Right ventricle myocardium superior (tissue), 1 donor: ENCODE measurements around the gene SGCD. TPM values are rescaled to one million over a fixed set of nuclear protein-coding genes. Genes with fewer than 3 reads are reported as not detected.
A peak's percentile ranks its signal among the peaks of the same experiment; 100 is the strongest.

Experiments used
- ATAC-seq: fragments of 200-7000 bp; cut with Tn5 transposase; one replicate; pipeline ENCODE4 v1.9.1; 2020; ENCODE audit warnings: mild to moderate bottlenecking; ENCODE audit not compliant: poor library complexity
- DNase-seq: peaks from one replicate; pipeline ENCODE4 v3.0.0-alpha.2; 2020
- intact Hi-C: fragments of 100-400 bp; cut with DNase I; formaldehyde crosslinking; loops from one replicate; pipeline ENCODE4 v1.11.2; 2022
- total RNA-seq: library from RNA; stranded (reverse); fragmentation: NEBNext Ultra II Directional; extraction: Animal tissue kit (Norgen Biotek cat#: 25700); gene quantifications from one replicate; pipeline ENCODE4 v1.2.1, GENCODE V29; 2021
- donor health status: DM: no; HTN: yes; CAD: no; lungs with severe emphysema.

The SGCD gene
- total RNA-seq, 1 donor from 2014 or later = 81.5 TPM

DNA sequence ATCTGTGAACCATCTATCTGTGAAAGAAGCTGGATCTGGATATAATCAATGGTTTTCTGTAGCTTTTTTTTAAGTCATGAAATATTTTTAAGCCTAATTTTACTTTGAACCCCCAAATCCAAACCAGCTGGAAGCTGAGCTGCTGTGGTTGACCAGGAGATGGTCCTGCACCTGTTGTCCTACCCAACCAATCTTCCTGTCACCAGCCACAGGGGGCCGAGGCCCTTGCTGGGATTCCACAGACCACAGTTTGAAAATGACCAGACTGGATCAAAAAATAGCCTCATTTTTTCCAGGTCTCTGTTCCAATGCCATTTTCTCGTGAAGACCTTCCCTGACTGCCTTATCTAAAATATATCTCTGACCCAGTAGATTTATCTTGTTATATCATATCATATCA lies 200.6 kb downstream of the SGCD start:
- intact Hi-C loops = no loop called here
- no peak for DNase-seq
- no peak for ATAC-seq

DNA sequence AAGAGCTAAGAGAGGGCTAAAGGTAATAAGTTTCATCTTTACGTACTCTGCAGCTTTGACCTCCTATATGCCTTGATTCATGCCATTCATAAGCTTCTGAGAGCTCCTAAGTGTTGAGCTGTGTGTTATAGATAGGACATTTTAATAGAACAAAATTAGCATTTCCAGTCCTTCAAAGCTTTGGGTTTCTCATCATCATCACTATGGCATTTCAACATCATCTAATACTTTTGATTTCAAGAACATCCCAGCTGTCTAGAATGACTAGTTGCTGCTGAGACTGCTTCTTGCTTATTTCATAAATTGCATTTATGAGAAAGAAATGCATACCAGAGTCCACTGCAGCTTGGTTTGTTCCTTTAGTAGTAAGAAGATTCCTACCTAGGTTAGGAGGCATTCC lies 201.7 kb downstream of the SGCD start:
- intact Hi-C loops = no loop called here
- no peak for DNase-seq
- no peak for ATAC-seq

DNA sequence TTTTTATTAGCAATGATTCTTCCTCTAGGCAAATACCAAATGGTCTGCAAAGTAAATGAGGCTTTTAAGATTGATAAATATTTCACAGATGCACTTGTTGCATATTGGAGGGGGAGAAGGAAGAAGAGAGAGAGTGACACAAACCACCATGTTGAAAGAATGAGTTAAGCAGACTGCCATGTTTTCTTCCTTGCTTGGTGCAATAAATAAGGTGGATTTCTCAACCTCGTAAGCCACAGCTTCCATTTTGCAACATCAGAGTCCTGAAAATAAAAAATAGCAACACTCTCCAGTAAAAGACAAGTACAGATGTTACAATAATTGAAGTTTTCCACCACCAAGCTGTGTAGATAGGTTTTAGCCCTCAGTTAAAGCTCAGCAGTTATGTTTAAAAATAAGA lies 202.9 kb downstream of the SGCD start:
- ATAC-seq (no peak), DNase-seq (no peak)
- intact Hi-C loops = no loop called here

DNA sequence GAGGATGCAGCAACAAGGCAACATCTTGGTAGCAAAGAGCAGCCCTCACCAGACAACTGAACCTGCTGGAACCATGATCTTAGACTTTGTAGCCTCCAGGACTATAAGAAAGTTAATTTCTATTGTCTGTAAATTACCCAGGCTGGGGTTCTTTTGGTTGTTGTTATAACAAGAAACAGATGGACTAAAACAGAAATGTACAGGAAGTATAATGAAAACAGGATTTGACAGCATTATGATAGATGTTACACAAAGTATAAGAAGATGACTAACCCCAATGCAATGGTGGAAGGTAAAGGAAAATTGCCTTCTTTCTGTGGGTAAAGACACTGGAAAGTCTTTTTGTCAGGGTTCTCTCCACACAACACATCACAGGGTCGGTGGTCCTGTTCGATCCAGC lies 204.2 kb downstream of the SGCD start:
- intact Hi-C loops = no loop called here
- DNase-seq = no peak
- ATAC-seq = no peak

DNA sequence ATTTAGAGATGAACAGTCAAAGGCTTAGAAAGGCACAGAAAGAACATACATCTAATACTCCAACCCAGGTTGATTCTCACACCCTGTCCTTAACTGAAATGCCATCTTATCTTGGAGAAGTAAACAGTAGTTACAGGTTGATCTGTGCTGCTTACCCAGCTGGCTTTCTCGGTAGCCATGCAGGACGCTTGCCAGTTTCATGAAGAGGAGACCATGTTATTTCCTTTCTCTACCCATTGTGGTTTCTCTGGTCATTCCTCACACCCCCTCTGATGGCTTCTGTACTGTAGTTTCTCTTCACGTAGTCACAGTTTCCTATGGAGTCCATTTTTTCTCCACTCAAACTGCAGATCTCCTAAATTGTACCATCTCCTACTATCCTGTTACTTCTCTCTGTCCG lies 206.0 kb downstream of the SGCD start:
- no peak for DNase-seq
- intact Hi-C loops = no loop called here
- no peak for ATAC-seq

DNA sequence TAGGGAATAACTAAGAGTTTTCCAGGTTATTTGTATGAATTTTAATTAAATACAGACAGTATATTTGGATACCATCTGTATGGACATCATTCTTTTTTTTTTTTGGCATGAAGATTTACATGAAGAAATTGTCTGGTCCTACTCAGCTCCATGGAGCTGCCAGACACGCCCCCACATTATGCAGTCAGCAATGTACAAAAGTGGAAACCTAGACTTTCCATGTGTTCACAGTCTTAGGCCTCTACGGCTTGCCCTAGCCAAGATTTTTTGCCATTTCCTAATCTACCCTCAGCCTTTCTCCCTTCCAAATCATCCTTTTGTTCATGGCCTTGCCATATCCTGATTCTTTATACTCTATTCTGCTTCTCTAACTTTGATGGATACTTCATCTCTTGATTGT lies 207.1 kb downstream of the SGCD start:
- DNase-seq = no peak
- intact Hi-C loops = no loop called here
- no peak for ATAC-seq

DNA sequence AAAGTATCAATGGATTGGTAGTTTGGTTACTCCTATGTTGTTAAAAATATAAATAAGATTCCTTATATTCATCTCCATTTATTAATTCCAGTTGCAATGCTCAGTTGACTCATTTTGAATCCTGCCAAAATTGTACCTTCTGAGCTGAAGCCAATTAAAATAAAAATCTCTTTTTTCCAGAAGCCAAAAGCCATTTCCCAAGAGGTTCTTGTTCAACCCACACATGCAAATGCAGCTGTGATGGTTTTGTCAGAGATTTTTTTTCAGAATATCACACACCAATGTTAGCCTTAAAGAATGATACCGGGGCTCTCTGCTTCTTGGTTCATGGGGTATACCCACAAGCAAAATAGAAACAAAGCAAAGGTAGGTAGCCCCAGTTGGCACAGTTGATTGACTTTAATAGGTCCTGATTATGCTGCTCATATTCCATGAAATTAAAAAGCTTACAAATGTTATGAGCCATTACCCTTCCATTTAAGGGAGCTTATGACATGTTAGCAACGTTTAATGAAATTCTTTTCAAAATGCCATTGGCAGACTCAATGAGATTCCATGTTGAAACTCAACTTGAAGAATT lies 208.0 kb downstream of the SGCD start:
- peak; percentile 20 for ATAC-seq
- intact Hi-C loops = no loop called here
- DNase-seq = no peak

DNA sequence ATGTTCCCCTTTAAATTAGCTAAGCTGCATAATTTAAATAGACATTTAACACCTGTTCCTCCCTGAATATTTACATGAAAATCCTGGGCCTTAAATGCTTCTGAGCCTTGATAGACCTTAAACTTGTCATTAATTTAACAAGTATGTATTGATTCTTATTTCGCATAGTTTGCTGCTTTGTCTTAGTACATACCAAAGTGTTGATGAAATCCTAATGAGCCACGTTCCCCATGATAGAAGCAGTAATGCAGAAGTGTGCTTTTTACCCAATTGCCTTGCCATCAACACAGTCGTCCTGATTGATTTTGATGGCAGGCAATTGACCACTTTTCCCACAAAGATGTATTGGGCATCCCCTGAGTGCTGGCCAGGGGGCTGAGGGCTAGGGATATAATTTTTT lies 213.5 kb downstream of the SGCD start:
- no peak for ATAC-seq
- no peak for DNase-seq
- intact Hi-C loops = no loop called here

DNA sequence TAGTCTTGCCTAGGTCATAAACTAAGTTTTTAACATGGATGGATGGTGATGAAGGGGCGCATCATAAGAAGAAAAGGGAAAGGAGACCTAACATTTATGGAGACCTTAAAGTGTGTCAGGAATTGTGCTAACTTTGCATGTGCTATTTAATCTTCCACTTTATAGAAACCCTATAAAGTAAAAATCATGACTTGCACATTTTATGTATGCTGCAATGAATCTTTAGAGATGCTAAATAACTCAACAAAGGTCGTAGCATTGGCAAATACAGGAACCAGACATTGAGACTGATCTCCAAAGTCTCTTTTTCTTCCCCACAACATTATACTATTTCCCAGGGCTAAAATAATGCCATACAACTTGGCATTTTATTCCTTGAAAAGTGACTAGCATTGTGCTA lies 214.6 kb downstream of the SGCD start:
- intact Hi-C loops = no loop called here
- ATAC-seq (no peak), DNase-seq (no peak)

DNA sequence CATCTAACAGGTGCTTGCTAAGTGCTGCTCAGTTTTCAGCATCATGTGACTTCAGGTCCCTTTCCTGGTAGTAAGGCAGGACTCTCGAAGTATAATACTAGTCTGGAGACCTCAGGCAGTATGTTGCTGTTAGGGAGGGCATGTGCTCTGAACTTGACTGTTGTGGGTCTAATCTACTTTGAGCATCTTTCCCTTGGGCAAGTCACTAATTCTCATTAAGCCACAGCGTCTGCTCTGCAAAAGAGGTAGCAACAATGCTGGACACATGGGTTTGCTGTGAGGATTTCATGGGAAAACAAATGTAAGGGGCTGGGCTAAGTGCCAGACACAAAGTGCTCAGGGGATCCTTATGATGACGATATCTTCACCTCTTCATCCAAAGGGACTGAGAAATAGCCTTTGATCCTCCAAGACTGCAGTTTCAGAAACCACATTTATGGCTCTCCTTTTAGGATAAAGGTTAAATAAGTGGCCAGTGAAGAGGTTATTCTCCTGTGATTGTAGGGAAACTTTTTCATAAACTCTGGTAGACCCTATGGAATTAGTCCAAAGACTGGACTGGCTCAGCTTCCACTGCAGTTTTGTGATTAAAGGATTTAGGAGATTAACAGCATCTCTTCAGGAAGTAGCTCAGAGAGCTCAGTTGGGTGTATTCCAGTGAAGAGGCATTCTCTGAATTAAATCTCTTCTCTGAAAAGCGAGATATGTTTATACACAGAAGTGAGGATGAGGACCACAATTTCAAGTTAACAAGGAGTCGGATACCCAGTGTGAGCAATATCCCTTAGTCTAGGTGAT lies 216.6 kb downstream of the SGCD start:
- DNase-seq (no peak), ATAC-seq (no peak)
- intact Hi-C loops = no loop called here

DNA sequence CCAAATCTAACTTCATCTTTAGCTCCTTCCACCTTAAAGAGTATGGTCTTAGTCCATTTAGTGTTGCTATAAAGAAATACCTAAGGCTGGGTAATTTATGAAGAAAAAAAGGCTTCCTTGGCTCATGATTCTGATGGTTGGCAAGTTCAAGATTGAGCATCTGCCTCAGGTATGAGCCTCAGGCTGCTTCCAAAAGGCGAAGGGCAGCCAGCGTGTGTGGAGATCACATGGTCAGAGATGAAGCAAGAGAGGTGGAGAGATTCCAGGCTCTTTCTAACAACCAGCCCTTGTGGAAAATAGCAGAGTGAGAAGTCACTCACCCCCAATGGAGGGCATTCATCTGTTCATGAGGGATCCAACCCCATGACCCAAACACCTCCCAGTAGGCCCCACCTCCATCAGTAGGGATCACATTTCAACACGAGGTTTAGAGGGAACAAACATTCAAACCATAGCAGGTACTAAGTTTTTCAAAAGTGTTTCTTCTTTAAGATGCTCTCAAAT lies 225.9 kb downstream of the SGCD start:
- intact Hi-C loops = no loop called here
- DNase-seq = no peak

DNA sequence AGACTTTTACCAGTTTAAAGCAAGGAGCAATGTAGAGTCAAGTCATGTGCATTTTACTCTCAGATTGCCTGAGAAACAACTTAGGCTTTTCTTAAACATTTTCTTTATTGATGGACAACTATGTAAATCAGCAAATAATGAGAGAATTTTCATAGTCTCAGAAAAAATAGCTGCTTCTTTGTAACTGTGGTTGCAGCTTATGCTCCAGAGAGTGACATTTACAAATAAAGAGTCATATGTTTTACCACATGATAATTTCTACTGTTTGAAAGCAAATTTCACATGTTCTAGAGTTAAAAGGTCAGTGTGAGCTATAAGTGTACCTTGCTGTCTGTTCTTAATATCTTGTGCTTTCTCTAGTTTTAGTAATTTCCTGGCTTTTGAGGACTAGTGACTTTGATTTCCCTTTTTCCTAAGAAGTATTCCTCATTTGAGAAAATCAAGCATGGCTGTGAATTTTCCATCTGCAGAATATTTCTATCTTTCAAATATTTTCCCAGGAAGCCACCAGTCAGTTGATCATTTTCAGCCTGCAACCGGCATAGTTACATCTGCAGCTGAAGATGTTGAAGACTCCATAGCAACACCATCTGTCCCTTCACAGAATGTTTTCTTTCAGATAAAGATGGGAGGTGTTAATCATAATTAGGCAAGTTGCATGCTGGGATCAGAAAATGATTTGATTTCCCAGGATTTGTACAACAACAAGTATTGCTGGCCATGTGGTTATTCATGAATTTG lies 229.9 kb downstream of the SGCD start:
- intact Hi-C loops = no loop called here
- ATAC-seq (no peak), DNase-seq (no peak)

More for the DNA sequence above, 225.9 kb downstream of the SGCD start:
- peak; percentile 25 for ATAC-seq

DNA sequence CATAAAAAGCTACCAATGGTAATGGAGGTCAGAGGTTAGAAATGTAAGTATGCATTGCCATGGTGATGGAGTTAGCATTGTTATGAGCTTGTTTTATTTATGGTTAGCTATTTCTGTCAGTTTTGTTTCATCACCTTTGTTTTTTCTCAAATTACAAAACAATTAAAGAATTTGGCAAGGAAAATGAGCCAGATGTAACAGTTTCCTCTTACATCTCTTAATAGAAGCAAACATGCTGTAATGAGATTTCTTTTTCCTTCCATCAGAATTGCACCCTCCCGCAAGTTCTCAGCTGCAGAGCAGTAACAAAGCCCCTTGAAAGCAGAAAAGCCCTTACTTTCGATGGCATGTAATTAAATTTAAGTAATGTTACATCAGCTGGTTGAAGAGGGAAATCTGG lies 233.0 kb downstream of the SGCD start:
- ATAC-seq = no peak
- intact Hi-C loops = no loop called here
- no peak for DNase-seq

DNA sequence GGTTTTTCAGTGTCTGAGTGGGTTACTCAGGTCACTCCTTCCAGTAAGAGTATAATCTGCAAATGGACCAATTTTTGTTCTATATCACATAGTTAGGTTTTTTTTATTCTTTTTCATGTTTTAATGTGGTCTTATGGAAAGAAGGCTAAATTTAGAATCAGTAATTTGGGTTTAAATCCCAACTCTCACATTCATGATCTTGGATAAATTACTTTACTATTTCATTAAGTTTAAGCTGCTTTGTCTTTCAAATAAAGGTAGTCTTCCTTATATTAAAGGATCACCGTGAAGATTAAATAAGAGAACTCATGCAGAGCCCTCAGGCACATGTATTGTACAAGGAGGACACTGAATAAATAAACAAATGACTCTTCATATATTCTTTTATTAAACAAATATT lies 234.7 kb downstream of the SGCD start:
- intact Hi-C loops = no loop called here

DNA sequence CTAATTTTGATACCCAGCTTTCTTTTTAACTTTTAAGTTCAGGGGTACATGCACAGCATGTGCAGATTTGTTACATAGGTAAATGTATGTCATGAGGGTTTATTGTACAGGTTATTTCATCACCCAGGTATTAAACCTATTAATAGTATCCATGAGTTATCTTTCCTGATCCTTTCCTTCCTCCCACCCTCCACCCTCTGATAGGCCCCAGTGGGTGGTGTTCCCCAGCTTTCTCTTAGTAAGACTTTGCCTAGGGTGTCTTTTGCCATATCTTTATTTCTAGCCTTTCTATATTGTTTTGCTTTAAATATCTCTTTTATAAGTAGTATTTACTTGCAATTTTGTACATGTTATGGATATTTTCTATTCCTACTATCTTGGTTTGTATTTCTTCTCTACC lies 243.7 kb downstream of the SGCD start:
- intact Hi-C loops = no loop called here
- DNase-seq = no peak
- no peak for ATAC-seq

More for the DNA sequence above, 234.7 kb downstream of the SGCD start:
- ATAC-seq = no peak
- DNase-seq = no peak

DNA sequence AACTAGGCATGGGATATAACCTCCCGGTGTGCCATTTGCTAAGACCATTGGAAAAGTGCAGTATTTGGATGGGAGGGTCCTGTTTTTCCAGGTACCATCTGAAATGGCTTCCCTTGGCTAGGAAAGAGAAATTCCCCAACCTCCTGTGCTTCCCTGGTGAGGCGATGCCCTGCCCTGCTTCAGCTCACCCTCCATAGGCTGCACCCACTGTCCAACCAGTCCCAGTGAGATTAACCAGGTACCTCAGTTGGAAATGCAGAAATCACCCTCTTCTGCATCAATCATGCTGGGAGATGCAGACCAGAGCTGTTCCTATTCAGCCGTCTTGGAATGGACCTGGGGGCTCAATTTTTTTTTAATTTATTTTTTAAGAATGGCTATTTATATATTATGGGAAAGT lies 254.8 kb downstream of the SGCD start:
- no peak for DNase-seq
- intact Hi-C loops = no loop called here
- peak; percentile 56 for ATAC-seq

DNA sequence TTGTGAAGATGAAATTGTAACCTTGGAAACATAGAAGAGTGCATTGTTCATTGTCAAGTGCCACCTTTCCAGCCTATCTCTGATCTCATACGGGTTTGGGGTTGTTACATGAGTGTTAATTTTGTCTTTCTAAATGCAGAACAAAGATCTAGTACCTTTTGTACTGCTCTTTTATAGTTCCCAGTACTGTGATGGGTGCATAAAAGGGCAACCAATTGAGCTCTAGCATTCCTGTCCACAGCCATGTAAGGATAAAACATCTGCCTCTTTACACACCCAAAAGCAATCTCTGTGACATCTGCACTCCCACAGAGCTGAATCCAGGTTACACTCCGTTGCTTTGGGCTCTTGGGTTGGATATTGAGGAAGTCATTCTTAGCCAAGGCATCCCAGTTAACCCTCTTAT lies 255.2 kb downstream of the SGCD start:
- DNase-seq = no peak
- intact Hi-C loops = no loop called here
- peak; percentile 91 for ATAC-seq

DNA sequence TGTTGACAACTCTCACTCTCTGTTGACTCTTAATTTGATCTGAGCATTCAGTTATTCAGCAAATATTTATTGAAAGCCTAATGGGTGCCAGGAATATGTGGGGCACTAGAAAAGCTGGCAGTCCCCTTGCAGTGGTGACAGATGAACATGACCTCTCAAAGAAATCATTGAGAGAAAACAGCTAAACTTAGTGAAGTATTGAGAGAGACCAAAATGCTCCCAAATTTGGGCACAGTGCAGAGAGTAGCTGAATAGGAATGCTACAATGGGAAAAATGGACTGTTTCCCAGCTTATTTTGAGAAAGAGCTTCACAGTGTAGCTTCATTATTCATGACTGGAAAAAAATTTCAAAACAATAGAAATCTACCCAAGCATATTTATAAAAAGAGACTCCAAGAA lies 257.9 kb downstream of the SGCD start:
- ATAC-seq (peak; percentile 67), DNase-seq (no peak)
- intact Hi-C loops = no loop called here

DNA sequence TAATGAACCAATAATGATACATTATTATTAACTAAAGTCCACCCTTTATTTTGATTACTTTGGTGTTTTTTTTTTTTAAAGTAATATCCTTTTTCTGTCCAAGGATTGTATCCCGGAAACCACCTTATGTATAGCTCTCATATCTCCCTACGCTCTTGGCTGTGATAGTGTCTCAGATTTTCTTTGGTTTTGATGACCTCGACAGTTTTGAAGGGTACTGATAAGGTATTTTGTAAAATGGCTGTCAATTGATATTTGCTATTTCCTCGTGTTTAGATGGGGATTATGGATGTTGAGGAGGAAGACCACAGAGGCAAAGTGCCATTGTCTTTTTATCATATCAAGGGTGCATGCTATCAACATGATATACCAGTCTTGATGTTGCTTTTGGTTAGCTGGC lies 259.0 kb downstream of the SGCD start:
- intact Hi-C loops = no loop called here
- ATAC-seq (no peak), DNase-seq (no peak)

DNA sequence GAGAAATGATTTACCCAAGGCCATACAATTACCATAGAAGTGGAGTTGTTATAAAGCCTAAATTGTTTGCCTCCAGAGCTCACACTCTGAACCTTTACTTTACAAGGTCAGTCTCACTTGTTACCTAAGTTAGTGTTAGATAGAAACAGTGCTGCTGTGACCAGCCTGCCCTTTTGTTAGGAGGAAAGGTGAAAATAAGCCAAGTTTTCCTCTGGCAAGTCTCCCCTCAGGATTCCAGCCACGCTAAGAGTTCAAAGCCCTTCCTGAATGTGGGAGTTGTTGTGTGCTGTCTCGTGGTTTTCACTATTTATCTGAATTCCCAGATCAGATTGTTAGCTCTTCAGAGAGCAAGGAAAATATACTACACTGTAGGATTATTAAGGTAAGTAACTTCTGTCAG lies 260.0 kb downstream of the SGCD start:
- ATAC-seq (no peak), DNase-seq (no peak)
- intact Hi-C loops = no loop called here
